ENCODE measurements around the gene TMEM127. TPM values are rescaled to one million over a fixed set of nuclear protein-coding genes. Genes with fewer than 3 reads are reported as not detected.

Gene TMEM127
- total and polyA plus RNA-seq, 11 donors: 18.6 to 134 (median 103) TPM

DNA sequence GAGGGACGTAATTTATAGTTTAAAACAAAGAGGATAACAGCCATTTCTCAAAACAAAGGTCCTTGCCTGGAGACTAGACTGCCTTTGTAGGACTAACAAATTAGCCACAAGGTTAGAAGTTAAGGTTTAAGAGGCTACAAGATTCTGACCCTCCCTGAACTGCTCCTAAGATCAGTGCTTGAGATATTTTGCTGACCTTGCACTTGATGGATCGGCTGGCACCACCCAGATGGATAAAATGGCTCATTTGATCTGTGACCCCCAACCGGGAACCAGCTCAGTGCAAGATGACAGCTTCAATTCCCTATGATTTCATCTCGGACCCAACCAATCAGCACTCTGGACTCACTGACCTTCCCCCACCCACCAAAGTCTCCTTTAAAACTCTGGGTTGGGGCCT, 53.5 kb downstream of the TMEM127 start:
- Histone ChIP-seq H3K4me3 (no peak overlapping the region), H3K27me3 (no peaks in the 10 kb centered on the region), H3K4me1 (peaks cover 0 to 21% (median 13%) of the 10 kb centered on the region in 12 donors), H3K9me3 (no peaks in the 10 kb centered on the region), H3K27ac (no peak overlapping the region), H3K36me3 (peaks cover 0 to 6% (median 0%) of the 10 kb centered on the region in 9 donors)
- no peak for DNase-seq
- TF ChIP-seq, protein P1, sequence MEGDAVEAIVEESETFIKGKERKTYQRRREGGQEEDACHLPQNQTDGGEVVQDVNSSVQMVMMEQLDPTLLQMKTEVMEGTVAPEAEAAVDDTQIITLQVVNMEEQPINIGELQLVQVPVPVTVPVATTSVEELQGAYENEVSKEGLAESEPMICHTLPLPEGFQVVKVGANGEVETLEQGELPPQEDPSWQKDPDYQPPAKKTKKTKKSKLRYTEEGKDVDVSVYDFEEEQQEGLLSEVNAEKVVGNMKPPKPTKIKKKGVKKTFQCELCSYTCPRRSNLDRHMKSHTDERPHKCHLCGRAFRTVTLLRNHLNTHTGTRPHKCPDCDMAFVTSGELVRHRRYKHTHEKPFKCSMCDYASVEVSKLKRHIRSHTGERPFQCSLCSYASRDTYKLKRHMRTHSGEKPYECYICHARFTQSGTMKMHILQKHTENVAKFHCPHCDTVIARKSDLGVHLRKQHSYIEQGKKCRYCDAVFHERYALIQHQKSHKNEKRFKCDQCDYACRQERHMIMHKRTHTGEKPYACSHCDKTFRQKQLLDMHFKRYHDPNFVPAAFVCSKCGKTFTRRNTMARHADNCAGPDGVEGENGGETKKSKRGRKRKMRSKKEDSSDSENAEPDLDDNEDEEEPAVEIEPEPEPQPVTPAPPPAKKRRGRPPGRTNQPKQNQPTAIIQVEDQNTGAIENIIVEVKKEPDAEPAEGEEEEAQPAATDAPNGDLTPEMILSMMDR (IDR thresholded peaks at IDR 0.05): no peak
- intact Hi-C loops (cut with DNase I): loop anchor here in 2 of 10 donors (5.0 kb wide), 2 partner anchors 35 to 40 kb away; no protein-coding TSS in a partner anchor
- WGBS, 4 donors: 86 to 92% (median 91%) methylated on average over 4 of the region's 4 CpGs
- no peak for ATAC-seq

DNA sequence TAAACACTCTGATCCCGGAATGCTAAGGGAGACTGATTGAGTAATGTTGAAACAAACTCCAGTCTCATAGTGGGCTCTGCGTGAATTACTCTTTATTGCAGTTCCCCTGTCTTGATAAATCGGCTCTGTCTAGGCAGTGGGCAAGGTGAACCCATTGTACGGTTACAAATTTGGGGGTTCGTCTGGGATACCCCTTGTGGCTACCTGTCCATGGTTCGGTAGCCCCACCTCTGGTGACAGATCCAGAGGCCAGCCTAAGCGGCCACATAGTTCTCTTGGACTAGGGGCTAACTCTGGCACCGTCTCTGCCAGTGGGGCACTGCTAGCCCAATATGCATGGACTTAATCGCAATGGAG, 56.1 kb downstream of the TMEM127 start:
- DNase-seq: no peak
- no peak for TF ChIP-seq POLR2A (IDR thresholded peaks at IDR 0.05)
- TF ChIP-seq, protein P1 (IDR thresholded peaks at IDR 0.05): no peak
- H3K9me3 ChIP-seq: no peaks in the 10 kb centered on the region

DNA sequence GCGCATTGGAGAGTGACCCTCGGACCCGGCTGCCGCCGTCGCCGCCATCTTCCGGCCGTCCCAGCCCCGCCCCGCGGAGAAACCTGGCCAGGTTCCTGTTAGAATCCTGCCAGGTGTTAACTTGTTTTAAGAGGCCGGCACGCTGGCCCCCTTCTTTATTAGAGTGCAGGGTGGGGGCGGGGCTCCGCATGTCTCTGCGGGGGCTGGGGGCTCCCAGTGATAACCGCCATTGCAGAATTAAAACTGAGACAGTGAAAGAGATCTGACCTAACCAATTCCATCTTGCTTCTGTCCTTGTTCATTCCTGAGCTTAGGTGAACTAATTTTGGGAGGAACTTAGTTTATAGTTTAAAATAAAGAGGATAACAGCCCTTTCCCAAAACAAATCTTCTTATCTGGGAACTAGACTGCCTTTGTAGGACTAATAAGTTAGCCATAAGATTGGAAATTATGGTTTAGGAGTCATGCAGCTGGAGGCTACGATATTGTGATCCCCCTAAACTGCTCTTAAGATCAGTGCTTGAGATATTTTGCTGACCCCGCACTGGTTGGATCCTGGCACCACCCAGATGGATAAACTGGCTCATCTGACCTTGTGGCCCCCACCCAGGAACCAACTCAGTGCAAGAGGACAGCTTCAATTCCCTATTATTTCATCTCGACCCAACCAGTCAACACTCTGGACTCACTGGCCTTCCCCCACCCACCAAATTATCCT, 56.6 kb downstream of the TMEM127 start:
- intact Hi-C loops (cut with DNase I): loop anchor here in 9 of 10 donors (2.0 to 10.0 kb wide), 7 partner anchors 43 to 326 kb away; partner anchors contain the start of genes ARID5A (in 1 of the 9), DUSP2 (in 1 of the 9) and TMEM127 (in 1 of the 9)
- H3K9me3 ChIP-seq: no peaks in the 10 kb centered on the region
- WGBS, 4 donors: 5 to 8% (median 7%) methylated on average over 21 of the region's 21 CpGs
- TF ChIP-seq, protein P1 (IDR thresholded peaks at IDR 0.05): no peak
- TF ChIP-seq POLR2A (IDR thresholded peaks at IDR 0.05): peak in 1 of 2 donors; percentile 7
- H3K27me3 ChIP-seq: no peaks in the 10 kb centered on the region
- peaks cover 0 to 6% (median 0%) of the 10 kb centered on the region in 9 donors for H3K36me3 ChIP-seq
- H3K4me3 ChIP-seq: peak overlapping the region; percentile 57 to 98 (median 84)
- peak overlapping the region; percentile 76 to 100 (median 97) for H3K27ac ChIP-seq
- H3K4me1 ChIP-seq: peaks cover 1 to 47% (median 41%) of the 10 kb centered on the region in 12 donors
- ATAC-seq (no peak), DNase-seq (peak in 1 of 5 donors; percentile 38)

More for the DNA sequence above, 56.1 kb downstream of the TMEM127 start:
- no peak for ATAC-seq
- peak overlapping the region in 11 of 12 donors; percentile 57 to 98 (median 86) for H3K4me3 ChIP-seq
- H3K27me3 ChIP-seq: no peaks in the 10 kb centered on the region
- intact Hi-C loops (cut with DNase I): loop anchor here (2.0 to 10.0 kb wide), 8 partner anchors 38 to 325 kb away; partner anchors contain the start of genes ARID5A (in 1 of the 10), DUSP2 (in 1 of the 10) and TMEM127 (in 1 of the 10)
- peak overlapping the region in 11 of 12 donors; percentile 89 to 100 (median 97) for H3K27ac ChIP-seq
- H3K36me3 ChIP-seq: peaks cover 0 to 6% (median 0%) of the 10 kb centered on the region in 9 donors
- peaks cover 0 to 42% (median 36%) of the 10 kb centered on the region in 12 donors for H3K4me1 ChIP-seq
- 90 to 93% (median 93%) methylated on average over 8 to 9 of the region's 9 CpGs for WGBS, 4 donors

Measured in heart left ventricle (tissue), 16 donors.